Measurements from ENCODE around the gene PRR36.
A peak's percentile ranks its signal among the peaks of the same experiment; 100 is the strongest.
"Not testable (repeated sequence)": the region's sequence is repeated elsewhere in the genome, so short reads cannot be mapped to it uniquely, and the experiment has no call there.

PRR36 gene

DNA sequence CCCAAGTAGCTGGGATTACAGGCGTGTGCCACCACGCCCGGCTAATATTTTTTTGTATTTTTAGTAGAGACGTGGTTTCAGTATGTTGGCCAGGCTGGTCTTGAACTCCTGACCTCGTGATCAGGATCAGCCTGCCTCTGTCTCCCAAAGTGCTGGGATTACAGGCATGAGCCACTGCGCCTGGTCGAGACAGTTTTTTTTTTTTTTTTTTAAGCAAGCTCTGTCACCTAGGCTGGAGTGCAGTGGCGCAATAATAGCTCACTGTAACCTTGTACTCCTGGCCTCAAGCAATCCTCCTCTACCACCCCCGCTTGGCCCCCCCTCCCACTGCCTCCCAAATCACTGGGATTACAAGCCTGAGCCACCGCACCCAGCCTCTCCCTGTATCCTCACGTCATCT, 23.1 kb upstream of the PRR36 start:
- no peak for DNase-seq (ENCODE audit: low read depth, low spot score)
- no CpG with 5 or more reads among the region's 11 CpGs for WGBS (ENCODE audit: insufficient coverage, insufficient read length)
- H3K27ac ChIP-seq (ENCODE audit: low read length), result no peak overlapping the region

DNA sequence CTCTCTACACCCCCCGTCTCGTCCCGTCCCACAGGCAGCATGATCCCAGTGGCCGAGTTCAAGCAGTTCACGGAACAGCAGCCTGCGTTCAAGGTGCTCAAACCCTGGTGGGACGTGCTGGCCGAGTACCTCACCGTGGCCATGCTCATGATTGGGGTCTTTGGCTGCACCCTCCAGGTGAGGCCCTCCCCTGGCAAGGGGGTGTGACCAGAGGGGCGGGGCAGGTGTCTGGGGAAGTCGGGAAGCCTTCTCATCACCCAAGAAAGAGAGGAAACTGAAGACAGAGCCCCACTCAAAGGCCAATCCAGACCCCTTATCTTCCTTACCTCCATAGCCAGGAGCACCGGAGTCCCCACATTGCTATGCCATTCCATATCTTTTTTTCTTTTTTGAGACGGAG, 21.4 kb upstream of the PRR36 start:
- DNase-seq (ENCODE audit: low read depth, low spot score), result no peak
- Histone ChIP-seq H3K27ac (ENCODE audit: low read length) (no peak overlapping the region), H3K9me3 (ENCODE audit: control insufficient read depth, insufficient read depth, low read length) (no peaks in the 10 kb centered on the region), H3K4me3 (ENCODE audit: low read length) (no peak overlapping the region), H3K4me1 (ENCODE audit: control insufficient read depth, insufficient read depth, low read length) (no peaks in the 10 kb centered on the region), H3K27me3 (ENCODE audit: control insufficient read depth, insufficient read depth, low read length) (no peaks in the 10 kb centered on the region), H3K36me3 (ENCODE audit: control insufficient read depth, insufficient read depth, low read length) (no peaks in the 10 kb centered on the region)
- no CpG with 5 or more reads among the region's 13 CpGs for WGBS (ENCODE audit: insufficient coverage, insufficient read length)

More for the DNA sequence above, 23.1 kb upstream of the PRR36 start:
- Histone ChIP-seq H3K27me3 (ENCODE audit: control insufficient read depth, insufficient read depth, low read length) (no peaks in the 10 kb centered on the region), H3K4me3 (ENCODE audit: low read length) (no peak overlapping the region), H3K36me3 (ENCODE audit: control insufficient read depth, insufficient read depth, low read length) (no peaks in the 10 kb centered on the region), H3K4me1 (ENCODE audit: control insufficient read depth, insufficient read depth, low read length) (no peaks in the 10 kb centered on the region), H3K9me3 (ENCODE audit: control insufficient read depth, insufficient read depth, low read length) (no peaks in the 10 kb centered on the region)

DNA sequence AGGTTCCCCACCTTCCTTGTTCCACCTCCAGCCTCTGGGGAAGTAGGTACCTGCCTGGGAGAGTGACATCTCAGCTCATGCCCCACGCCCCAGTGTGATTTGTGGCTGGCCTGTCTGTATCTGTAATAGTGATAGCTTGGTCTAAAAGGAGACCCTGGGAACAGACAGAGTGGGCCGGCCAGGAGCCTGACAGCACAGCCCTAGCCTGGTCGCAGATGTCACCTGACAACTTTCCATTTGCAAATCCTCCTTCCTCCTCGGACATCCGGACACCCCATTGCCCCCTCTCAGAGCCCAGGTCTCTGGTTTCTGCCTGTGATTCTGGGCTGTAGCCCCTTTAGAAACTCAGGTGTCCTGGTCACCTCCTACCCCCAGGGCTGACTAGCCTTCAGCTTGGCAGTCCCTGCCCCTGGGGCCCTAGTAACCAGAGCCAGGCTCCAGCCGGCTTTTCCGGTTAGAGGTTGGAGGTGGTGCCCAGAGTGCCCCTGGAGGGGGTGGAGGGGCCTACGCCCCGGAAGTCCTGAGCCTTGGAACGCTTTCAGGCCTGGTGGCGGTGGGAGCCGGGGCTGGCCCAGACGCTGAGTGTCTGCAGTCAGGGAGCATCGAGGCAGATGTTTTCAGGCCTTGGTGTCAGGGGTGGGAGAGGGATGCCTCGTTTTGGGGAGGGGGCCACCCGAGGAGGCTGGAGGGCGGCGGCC, 20.6 kb upstream of the PRR36 start:
- Histone ChIP-seq H3K4me3 (ENCODE audit: low read length) (no peak overlapping the region), H3K9me3 (ENCODE audit: control insufficient read depth, insufficient read depth, low read length) (no peaks in the 10 kb centered on the region), H3K4me1 (ENCODE audit: control insufficient read depth, insufficient read depth, low read length) (no peaks in the 10 kb centered on the region), H3K36me3 (ENCODE audit: control insufficient read depth, insufficient read depth, low read length) (no peaks in the 10 kb centered on the region), H3K27me3 (ENCODE audit: control insufficient read depth, insufficient read depth, low read length) (no peaks in the 10 kb centered on the region), H3K27ac (ENCODE audit: low read length) (no peak overlapping the region)
- no CpG with 5 or more reads among the region's 18 CpGs for WGBS (ENCODE audit: insufficient coverage, insufficient read length)
- no peak for DNase-seq (ENCODE audit: low read depth, low spot score)

DNA sequence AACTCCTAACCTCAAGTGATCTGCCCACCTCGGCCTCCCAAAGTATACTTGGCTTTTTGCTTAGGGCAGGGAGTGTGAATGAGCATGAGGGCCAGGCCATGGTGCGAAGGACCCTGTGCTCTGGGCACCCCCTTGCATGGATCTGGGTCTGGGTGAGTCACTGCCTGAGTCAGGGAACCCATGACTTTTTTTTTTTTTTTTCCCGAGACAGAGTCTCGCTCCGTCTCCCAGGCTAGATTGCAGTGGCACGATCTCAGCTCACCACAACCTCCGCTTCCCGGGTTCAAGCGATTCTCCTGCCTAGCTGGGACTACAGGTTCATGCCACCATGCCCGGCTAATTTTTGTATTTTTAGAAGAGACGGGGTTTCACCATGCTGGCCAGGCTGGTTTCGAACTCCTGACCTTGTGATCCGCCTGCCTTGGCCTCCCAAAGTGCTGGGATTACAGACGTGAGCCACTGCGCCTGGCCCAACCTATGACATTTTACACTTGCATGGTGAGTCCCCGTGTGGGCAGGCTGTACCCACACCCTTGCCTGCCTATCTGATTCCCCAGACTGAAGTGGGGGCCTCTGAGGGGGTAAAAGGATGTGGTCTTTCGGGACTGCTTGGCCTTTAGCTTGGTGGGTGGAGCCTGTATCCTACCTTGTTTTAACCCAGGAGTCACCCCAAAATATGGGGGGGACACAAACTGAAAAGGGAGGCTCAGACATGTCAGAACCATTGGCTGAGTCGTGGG, 19.3 kb upstream of the PRR36 start:
- no CpG with 5 or more reads among the region's 18 CpGs for WGBS (ENCODE audit: insufficient coverage, insufficient read length)
- not testable (repeated sequence) for H3K27ac ChIP-seq (ENCODE audit: low read length); H3K9me3 ChIP-seq (ENCODE audit: control insufficient read depth, insufficient read depth, low read length); H3K4me1 ChIP-seq (ENCODE audit: control insufficient read depth, insufficient read depth, low read length); DNase-seq (ENCODE audit: low read depth, low spot score); H3K36me3 ChIP-seq (ENCODE audit: control insufficient read depth, insufficient read depth, low read length); H3K4me3 ChIP-seq (ENCODE audit: low read length); H3K27me3 ChIP-seq (ENCODE audit: control insufficient read depth, insufficient read depth, low read length)

DNA sequence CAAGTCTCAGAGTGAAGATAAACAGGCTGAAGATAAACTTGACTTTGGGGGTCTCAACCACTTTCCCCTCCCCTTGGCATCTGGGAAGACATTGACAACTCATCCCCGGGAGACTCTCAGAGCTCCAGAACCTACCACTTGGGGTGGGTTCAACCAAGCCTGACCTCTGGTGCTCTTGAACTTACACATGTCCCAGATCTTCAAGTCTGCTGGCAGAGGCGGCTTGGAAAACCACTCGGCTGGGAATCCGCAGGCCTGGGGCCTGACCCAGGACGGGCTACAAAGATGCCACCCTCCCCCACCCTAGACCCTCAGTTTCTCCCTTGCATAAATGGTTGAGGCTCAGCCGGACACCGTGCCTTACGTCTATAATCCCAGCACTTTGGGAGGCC, 14.6 kb upstream of the PRR36 start:
- no CpG with 5 or more reads among the region's 8 CpGs for WGBS (ENCODE audit: insufficient coverage, insufficient read length)
- H3K27ac ChIP-seq (ENCODE audit: low read length), result no peak overlapping the region
- H3K4me1 ChIP-seq (ENCODE audit: control insufficient read depth, insufficient read depth, low read length), result no peaks in the 10 kb centered on the region
- no peaks in the 10 kb centered on the region for H3K27me3 ChIP-seq (ENCODE audit: control insufficient read depth, insufficient read depth, low read length)
- DNase-seq (ENCODE audit: low read depth, low spot score), result no peak
- no peaks in the 10 kb centered on the region for H3K36me3 ChIP-seq (ENCODE audit: control insufficient read depth, insufficient read depth, low read length)
- H3K9me3 ChIP-seq (ENCODE audit: control insufficient read depth, insufficient read depth, low read length), result no peaks in the 10 kb centered on the region
- H3K4me3 ChIP-seq (ENCODE audit: low read length), result peak overlapping the region; percentile 74; the same call in 1 of the 2 replicates

DNA sequence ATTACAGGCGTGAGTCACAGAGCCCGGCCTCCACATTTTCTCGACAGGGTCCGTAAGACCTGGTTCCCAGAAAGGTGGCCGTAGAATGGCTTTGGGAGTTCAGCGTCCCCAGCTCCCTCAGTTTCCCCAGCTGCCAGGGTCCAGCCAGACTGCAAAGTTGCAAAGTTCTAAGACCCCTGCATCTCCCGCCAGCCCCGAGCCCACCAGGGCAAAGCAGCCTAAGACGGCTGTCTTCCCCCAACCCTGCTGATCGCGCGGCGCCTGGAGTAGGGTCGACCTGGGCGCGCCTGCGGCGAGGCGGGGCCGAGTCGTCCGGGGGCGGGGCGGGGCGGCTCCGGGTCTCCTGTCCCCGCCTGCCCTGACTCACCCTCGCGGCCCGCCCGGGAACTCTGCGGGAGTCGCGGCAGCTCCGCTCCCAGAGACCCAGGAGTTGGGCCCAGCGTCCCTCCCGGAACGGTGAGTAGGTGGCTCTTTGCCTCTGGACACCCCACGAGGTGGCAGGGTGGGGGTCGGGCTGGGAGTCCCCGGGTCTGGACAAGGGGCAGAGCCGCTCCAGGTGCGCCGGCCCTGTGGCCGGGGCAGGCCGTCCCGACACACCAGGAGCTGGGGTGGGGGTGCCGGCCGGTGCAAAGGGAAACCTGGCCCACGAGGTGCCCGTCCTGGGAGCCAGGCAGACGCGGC, 14.1 kb upstream of the PRR36 start, which contains the start of gene LRRC8E:
LRRC8E (plus strand) TSS at position 366 of the 681 bp plus-strand sequence. CDS start 7,094 bp downstream, outside the sequence.
- no peak within 1 kb of the TSS for H3K27ac ChIP-seq (ENCODE audit: low read length)
- no CpG with 5 or more reads among the region's 53 CpGs for WGBS (ENCODE audit: insufficient coverage, insufficient read length)
- DNase-seq (ENCODE audit: low read depth, low spot score), result no peak
- H3K9me3 ChIP-seq (ENCODE audit: control insufficient read depth, insufficient read depth, low read length), result no peaks in the 10 kb centered on the region
- no peaks in the 10 kb centered on the region for H3K27me3 ChIP-seq (ENCODE audit: control insufficient read depth, insufficient read depth, low read length)
- H3K4me1 ChIP-seq (ENCODE audit: control insufficient read depth, insufficient read depth, low read length), result no peaks in the 10 kb centered on the region
- H3K36me3 ChIP-seq (ENCODE audit: control insufficient read depth, insufficient read depth, low read length), result no peaks in the 10 kb centered on the region
- H3K4me3 ChIP-seq (ENCODE audit: low read length), result peak within 1 kb of the TSS; percentile 74

DNA sequence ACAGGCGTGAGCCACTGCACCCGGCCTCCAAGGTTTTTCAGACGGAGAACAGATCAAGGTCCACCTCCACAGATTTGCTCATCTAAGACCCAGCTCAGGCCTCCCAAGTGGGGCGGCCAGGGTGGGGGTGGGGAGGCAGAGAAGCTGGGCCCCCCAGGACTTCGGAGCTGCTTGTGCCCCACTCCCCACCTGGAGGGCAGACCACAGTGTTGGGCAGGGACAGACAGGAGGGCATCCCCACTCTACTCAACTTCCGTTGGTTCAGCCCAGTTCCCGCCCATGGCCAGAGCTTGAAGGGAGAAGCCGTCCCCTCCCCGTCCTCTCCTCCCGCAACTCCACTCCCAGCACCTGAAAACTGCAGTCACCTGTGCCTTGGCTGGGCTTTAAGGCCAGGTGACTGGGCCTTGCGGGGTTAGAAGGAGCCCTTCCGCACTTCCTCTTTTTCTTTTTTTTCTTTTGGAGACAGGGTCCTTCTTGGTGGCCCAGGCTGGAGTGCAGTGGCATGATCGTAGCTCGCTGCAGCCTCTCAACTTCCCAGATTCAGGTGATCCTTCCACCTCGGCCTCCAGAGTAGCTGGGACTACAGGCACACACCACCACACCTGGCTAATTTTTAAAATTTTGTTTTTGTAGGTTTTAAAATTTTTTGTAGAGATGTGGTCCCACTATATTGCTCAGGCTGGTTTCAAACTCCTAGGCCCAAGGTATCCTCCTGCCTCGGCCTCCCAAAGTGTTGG, 13.4 kb upstream of the PRR36 start:
- DNase-seq (ENCODE audit: low read depth, low spot score), result no peak
- WGBS (ENCODE audit: insufficient coverage, insufficient read length), result no CpG with 5 or more reads among the region's 16 CpGs
- H3K27me3 ChIP-seq (ENCODE audit: control insufficient read depth, insufficient read depth, low read length), result no peaks in the 10 kb centered on the region
- H3K36me3 ChIP-seq (ENCODE audit: control insufficient read depth, insufficient read depth, low read length), result no peaks in the 10 kb centered on the region
- no peaks in the 10 kb centered on the region for H3K9me3 ChIP-seq (ENCODE audit: control insufficient read depth, insufficient read depth, low read length)
- no peak overlapping the region for H3K27ac ChIP-seq (ENCODE audit: low read length)
- H3K4me1 ChIP-seq (ENCODE audit: control insufficient read depth, insufficient read depth, low read length), result no peaks in the 10 kb centered on the region
- no peak overlapping the region for H3K4me3 ChIP-seq (ENCODE audit: low read length)

DNA sequence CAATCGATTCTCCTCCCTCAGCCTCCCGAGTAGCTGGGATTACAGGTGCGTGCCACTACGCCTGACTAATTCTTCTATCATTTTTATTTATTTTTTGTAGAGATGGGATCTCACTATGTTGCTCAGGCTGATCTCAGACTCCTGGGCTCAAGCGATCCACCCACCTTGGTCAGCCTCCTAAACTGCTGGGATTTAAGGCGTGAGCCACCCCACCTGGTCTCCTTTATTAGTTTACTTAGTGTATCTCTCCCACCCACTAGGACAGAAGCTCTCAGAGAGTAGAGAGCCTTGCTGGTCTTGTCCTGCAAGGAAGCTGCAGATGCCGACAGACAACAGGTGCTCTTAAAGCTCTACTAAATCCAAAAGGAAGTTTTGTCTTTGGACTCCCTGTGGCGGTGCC, 11.6 kb upstream of the PRR36 start:
- DNase-seq (ENCODE audit: low read depth, low spot score), result no peak
- H3K27ac ChIP-seq (ENCODE audit: low read length), result no peak overlapping the region
- H3K27me3 ChIP-seq (ENCODE audit: control insufficient read depth, insufficient read depth, low read length), result no peaks in the 10 kb centered on the region
- H3K4me1 ChIP-seq (ENCODE audit: control insufficient read depth, insufficient read depth, low read length), result no peaks in the 10 kb centered on the region
- H3K36me3 ChIP-seq (ENCODE audit: control insufficient read depth, insufficient read depth, low read length), result no peaks in the 10 kb centered on the region
- no CpG with 5 or more reads among the region's 8 CpGs for WGBS (ENCODE audit: insufficient coverage, insufficient read length)
- no peaks in the 10 kb centered on the region for H3K9me3 ChIP-seq (ENCODE audit: control insufficient read depth, insufficient read depth, low read length)
- H3K4me3 ChIP-seq (ENCODE audit: low read length), result no peak overlapping the region

DNA sequence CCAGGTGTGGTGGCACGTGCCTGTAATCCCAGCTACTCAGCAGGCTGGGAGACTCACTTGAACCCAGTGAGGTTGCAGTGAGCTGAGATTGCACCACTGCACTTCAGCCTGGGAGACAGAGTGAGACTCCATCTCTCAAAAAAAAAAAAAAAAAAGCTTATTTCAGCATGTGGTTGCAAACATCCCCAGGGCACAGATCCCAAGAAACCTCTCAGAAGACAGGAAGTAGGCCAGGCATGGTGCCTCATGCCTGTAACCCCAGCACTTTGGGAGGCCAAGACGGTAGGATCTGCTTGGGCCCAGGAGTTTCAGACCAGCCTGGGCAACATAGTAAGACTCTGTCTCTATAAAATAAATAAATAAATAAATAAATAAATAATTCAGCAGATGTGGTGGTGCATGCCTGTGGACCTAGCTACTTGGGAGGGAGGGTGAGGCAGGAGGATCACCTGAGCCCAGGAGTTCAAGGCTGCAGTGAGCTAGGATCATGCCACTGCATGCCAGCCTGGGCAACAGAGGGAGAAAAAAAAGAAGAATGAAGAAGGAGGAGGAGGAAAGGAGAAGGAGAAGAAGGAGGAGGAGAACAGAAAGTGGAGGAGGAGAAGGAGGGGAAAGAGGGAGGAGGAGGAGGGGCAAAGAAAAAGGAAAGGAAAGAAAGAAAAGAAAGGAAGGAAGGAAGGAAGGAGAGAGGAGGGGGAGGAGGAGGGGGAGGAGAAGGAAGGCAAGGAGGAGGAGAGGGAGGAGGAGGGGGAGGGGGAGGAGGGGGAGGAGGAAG, 9.8 kb upstream of the PRR36 start:
- WGBS (ENCODE audit: insufficient coverage, insufficient read length), result no CpG with 5 or more reads among the region's 2 CpGs
- no peaks in the 10 kb centered on the region for H3K9me3 ChIP-seq (ENCODE audit: control insufficient read depth, insufficient read depth, low read length)
- H3K36me3 ChIP-seq (ENCODE audit: control insufficient read depth, insufficient read depth, low read length), result no peaks in the 10 kb centered on the region
- H3K27ac ChIP-seq (ENCODE audit: low read length), result no peak overlapping the region
- DNase-seq (ENCODE audit: low read depth, low spot score), result no peak
- H3K4me1 ChIP-seq (ENCODE audit: control insufficient read depth, insufficient read depth, low read length), result no peaks in the 10 kb centered on the region
- H3K27me3 ChIP-seq (ENCODE audit: control insufficient read depth, insufficient read depth, low read length), result no peaks in the 10 kb centered on the region
- no peak overlapping the region for H3K4me3 ChIP-seq (ENCODE audit: low read length)

Measured in iPS DF 6.9 (cell line).